Mesodermal cell (in vitro differentiated cells): ENCODE measurements around the gene CEBPB.

Source experiments
- H3K27ac ChIP-seq: 2 replicates; pipeline ENCODE4 v1.7.0; 2013; ENCODE audit warnings: mild to moderate bottlenecking, low read depth, low read length, moderate library complexity; ENCODE audit not compliant: severe bottlenecking
- H3K36me3 ChIP-seq: 2 replicates; pipeline ENCODE4 v1.7.1; 2013; ENCODE audit warnings: mild to moderate bottlenecking, low read length, moderate library complexity; ENCODE audit not compliant: control insufficient read depth, insufficient read depth
- H3K4me1 ChIP-seq: one replicate; pipeline ENCODE4 v1.7.1; 2013; ENCODE audit warnings: mild to moderate bottlenecking, low read length; ENCODE audit not compliant: insufficient read depth, control insufficient read depth, poor library complexity, severe bottlenecking
- H3K4me3 ChIP-seq: 2 replicates; pipeline ENCODE4 v1.7.0; 2013; ENCODE audit warnings: low read length, control low read depth, mild to moderate bottlenecking; ENCODE audit not compliant: insufficient read depth, poor library complexity, severe bottlenecking; ENCODE audit errors: extremely low read depth
- H3K9me3 ChIP-seq: 2 replicates; pipeline ENCODE4 v1.7.1; 2013; ENCODE audit warnings: mild to moderate bottlenecking, low read length, moderate library complexity; ENCODE audit not compliant: control insufficient read depth
- WGBS, 2 experiments: methylation state at CpG; one replicate each; pipeline ENCODE4 v1.1.5; 2013; ENCODE audit warnings: missing lambda C conversion rate in 2 of 2; ENCODE audit not compliant: insufficient coverage in 2 of 2; 5-methylcytosine and 5-hydroxymethylcytosine counted together

CEBPB gene

DNA sequence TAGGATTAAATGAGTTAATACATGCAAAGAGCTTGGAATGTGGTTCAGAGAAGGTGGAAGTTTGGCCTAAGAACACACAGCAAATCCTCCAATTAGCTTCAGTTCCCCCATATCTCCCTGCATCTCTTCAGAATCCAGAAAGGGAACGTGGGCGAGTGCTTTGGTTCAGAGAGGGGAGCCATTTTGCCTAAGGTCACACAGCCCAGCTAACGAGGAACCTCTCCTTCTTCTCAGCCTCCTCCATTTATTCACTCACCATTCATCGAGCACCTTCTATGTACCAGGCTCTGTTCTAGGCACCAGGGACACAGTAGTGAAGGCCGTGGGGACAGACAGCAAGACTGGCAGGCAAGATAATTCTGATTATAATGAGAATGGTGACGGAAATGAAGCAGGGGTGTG is 2.3 kb upstream of the CEBPB start:
- Histone ChIP-seq H3K9me3 (no peaks in the 10 kb centered on the region), H3K27ac (no peak overlapping the region), H3K4me3 (no peak overlapping the region), H3K36me3 (no peaks in the 10 kb centered on the region), H3K4me1 (peaks cover 2% of the 10 kb centered on the region)
- WGBS, 2 experiments: 91 to 98% methylated on average over 3 to 5 of the region's 6 CpGs

DNA sequence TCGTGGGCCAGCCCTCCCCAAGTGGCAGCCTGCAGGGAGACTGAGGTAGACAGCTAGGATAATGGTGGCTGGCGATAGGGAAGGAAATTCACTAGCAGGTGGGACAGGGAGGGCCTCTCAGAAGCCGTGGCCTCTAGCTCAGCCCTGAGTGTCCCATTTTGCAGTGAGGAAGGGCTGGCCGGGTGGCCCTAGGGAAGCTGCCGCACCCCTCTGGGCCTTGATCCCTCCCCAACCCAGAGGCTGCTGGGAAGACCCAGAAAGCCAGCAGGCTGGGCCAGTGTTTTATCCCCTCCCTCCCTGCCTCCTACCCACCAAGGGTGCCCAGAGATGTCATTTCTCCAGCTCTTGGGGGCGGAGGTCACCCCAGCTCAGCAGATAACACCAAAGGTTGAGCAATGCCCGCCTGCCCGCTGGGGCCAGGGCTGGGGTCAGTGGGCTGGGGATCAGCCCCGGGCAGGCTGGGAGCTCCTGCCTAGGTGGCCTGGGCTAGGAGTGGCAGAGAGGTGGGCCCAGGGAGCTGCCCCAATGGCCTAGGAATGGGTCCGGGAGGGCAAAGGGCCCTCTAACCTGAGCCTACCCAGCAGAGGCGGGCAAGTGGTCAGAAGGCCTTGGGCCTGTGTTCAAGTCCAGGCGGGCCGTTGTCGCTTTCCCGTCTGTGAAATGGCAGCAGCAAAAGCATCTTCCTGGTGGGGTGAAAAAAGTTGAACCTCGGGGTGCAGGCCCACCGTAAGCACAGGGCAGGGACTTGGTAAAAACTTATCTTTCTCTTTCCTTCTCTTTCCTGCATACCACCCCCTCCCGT is 1.6 kb upstream of the CEBPB start:
- WGBS, 2 experiments: 86 to 91% methylated on average over 12 to 16 of the region's 18 CpGs
- Histone ChIP-seq H3K4me1 (peaks cover 8% of the 10 kb centered on the region), H3K36me3 (peaks cover 4% of the 10 kb centered on the region), H3K4me3 (no peak overlapping the region), H3K27ac (no peak overlapping the region), H3K9me3 (no peaks in the 10 kb centered on the region)

DNA sequence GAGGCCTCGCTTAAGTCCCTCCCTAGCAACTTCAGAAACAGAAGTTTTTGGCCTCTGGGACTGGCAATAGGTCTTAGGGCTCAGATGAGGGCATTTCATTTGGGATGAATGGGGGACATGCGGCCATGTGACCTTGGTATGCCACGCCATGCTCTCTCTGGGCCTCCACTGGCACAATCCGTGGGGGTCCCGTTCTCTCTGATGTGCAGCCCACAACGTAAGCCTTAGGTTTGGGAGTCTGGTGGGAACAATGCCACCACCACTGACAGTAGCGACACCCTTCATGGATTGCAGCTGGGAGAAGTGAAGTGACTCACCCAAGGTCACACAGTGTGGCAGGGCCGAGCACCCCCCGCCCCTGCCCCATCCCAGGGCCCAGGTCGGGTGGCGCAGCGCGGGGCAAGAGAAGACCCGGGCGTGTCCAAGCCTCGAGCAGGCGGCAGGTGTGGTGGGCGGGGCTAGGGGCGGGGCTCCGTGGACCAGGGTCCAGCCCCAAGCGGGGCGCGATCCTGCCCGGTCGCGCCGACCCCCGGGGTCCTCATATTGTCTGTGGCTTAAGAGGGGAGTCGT is 864 bp upstream of the CEBPB start:
- no peaks in the 10 kb centered on the region for H3K9me3 ChIP-seq
- H3K27ac ChIP-seq: no peak overlapping the region
- peak overlapping the region; percentile 76 for H3K4me3 ChIP-seq
- peaks cover 15% of the 10 kb centered on the region for H3K4me1 ChIP-seq
- 55 to 62% methylated on average over 11 to 22 of the region's 29 CpGs for WGBS, 2 experiments
- H3K36me3 ChIP-seq: peaks cover 10% of the 10 kb centered on the region

DNA sequence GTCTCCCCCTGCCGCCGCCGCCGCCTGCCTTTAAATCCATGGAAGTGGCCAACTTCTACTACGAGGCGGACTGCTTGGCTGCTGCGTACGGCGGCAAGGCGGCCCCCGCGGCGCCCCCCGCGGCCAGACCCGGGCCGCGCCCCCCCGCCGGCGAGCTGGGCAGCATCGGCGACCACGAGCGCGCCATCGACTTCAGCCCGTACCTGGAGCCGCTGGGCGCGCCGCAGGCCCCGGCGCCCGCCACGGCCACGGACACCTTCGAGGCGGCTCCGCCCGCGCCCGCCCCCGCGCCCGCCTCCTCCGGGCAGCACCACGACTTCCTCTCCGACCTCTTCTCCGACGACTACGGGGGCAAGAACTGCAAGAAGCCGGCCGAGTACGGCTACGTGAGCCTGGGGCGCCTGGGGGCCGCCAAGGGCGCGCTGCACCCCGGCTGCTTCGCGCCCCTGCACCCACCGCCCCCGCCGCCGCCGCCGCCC is 474 bp downstream of the CEBPB start:
- WGBS, 2 experiments: 0 to 1% methylated on average over 40 to 42 of the region's 69 CpGs
- H3K4me1 ChIP-seq: peaks cover 15% of the 10 kb centered on the region
- no peaks in the 10 kb centered on the region for H3K9me3 ChIP-seq
- peak overlapping the region; percentile 82 for H3K27ac ChIP-seq
- peaks cover 11% of the 10 kb centered on the region for H3K36me3 ChIP-seq
- peak overlapping the region; percentile 76 for H3K4me3 ChIP-seq

DNA sequence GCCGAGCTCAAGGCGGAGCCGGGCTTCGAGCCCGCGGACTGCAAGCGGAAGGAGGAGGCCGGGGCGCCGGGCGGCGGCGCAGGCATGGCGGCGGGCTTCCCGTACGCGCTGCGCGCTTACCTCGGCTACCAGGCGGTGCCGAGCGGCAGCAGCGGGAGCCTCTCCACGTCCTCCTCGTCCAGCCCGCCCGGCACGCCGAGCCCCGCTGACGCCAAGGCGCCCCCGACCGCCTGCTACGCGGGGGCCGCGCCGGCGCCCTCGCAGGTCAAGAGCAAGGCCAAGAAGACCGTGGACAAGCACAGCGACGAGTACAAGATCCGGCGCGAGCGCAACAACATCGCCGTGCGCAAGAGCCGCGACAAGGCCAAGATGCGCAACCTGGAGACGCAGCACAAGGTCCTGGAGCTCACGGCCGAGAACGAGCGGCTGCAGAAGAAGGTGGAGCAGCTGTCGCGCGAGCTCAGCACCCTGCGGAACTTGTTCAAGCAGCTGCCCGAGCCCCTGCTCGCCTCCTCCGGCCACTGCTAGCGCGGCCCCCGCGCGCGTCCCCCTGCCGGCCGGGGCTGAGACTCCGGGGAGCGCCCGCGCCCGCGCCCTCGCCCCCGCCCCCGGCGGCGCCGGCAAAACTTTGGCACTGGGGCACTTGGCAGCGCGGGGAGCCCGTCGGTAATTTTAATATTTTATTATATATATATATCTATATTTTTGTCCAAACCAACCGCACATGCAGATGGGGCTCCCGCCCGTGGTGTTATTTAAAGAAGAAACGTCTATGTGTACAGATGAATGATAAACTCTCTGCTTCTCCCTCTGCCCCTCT is 1.1 kb downstream of the CEBPB start:
- peak overlapping the region; percentile 82 for H3K27ac ChIP-seq

DNA sequence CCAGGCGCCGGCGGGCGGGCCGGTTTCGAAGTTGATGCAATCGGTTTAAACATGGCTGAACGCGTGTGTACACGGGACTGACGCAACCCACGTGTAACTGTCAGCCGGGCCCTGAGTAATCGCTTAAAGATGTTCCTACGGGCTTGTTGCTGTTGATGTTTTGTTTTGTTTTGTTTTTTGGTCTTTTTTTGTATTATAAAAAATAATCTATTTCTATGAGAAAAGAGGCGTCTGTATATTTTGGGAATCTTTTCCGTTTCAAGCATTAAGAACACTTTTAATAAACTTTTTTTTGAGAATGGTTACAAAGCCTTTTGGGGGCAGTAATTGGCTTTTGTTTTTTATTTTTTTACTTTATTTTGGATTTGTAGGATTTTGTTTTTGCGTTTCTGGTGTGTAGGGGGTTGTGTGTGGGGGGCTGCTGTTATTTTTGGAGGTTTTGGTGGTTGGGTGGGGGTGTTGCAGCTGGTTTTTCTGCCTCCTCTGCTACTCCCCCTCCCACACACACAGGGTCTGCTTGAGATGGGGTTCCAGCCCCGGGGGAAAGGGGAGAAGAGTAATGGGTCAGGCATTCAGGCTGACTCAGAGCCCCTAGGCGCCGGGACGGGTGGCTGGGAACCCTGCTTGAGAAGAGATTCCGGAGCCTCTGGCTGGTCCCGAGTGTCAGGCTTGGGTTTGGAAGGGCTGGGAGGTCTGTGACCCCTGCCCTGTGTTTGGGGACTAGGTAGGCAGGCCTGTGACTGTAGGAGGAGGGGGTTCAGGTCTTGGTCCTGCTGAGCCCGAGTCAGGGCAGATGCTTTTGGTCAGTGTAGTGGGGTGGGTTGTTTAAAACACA is 2.0 kb downstream of the CEBPB start:
- Histone ChIP-seq H3K4me3 (peak overlapping the region; percentile 76), H3K27ac (peak overlapping the region; percentile 82), H3K36me3 (peaks cover 11% of the 10 kb centered on the region), H3K4me1 (peaks cover 15% of the 10 kb centered on the region), H3K9me3 (no peaks in the 10 kb centered on the region)
- WGBS, 2 experiments: 6 to 7% methylated on average over 5 to 7 of the region's 25 CpGs

More for the DNA sequence above, 1.1 kb downstream of the CEBPB start:
- Histone ChIP-seq H3K36me3 (peaks cover 11% of the 10 kb centered on the region), H3K9me3 (no peaks in the 10 kb centered on the region), H3K4me3 (peak overlapping the region; percentile 76), H3K4me1 (peaks cover 15% of the 10 kb centered on the region)
- WGBS, 2 experiments: 0% methylated on average over 63 to 69 of the region's 96 CpGs

DNA sequence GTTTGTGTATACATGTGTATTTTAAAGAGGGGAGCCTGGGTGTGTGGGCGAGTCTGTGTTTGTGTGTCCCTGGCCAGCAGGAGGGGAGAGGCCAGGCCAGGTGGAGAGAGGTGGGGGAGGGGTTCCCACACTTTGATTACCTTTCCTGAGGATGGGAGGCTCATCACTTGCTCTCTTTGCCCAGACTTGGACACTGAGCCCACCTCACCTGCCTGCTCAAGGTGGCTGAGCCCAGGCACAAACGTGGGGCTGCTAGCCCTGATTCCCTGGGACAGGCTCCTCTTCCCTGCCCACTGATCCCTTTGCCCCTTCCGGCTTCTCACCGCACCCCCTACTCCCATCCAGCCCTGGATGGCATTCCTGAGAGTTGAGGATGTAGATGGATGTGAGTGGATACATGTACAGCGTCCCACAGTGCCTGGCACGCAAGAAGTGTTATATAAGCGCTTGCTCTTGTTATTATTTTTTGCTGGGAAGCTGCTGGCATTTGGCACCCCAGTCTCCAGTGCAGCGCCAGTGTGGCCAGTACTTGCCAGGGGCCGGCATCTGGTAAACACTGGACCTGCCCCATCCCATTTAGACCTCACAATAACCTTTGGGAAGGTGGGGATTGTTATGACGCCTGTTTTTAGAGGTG is 2.7 kb downstream of the CEBPB start:
- Histone ChIP-seq H3K4me3 (peak overlapping the region; percentile 76), H3K27ac (peak overlapping the region; percentile 82), H3K9me3 (no peaks in the 10 kb centered on the region), H3K36me3 (peaks cover 11% of the 10 kb centered on the region), H3K4me1 (peaks cover 15% of the 10 kb centered on the region)
- WGBS, 2 experiments: 80% methylated on average over 3 to 7 of the region's 10 CpGs

DNA sequence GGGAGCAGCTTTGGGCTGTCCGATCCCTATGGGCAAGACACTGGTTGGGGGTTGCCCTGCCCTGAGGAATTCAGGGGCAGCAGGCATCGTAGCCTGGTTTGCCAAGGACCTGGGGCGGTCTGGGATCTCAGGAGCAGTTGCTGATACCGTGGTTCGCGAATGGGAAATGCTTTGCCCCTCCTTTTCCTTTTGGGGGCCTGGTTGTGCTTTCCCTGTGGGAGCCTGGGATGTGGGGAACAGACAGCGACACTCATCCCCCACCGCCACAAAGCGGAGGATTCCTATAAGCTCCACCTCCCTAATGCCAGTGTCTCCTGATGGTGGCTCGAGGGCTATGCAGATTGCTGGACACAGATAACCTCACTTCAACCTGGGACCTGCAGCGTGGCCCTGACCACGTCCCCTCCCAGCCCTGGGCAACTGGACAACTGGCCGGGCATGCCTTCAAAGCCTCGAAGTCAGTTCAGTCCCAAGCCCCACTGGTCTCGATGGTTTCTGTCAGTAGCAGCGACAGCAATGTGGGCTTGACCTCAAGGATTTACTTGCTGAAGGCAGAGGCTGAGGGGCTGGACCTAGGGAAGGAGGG is 3.3 kb downstream of the CEBPB start:
- Histone ChIP-seq H3K4me1 (peaks cover 15% of the 10 kb centered on the region), H3K27ac (no peak overlapping the region), H3K4me3 (peak overlapping the region; percentile 76), H3K36me3 (peaks cover 11% of the 10 kb centered on the region), H3K9me3 (no peaks in the 10 kb centered on the region)
- WGBS, 2 experiments: 77 to 86% methylated on average over 11 to 12 of the region's 16 CpGs

DNA sequence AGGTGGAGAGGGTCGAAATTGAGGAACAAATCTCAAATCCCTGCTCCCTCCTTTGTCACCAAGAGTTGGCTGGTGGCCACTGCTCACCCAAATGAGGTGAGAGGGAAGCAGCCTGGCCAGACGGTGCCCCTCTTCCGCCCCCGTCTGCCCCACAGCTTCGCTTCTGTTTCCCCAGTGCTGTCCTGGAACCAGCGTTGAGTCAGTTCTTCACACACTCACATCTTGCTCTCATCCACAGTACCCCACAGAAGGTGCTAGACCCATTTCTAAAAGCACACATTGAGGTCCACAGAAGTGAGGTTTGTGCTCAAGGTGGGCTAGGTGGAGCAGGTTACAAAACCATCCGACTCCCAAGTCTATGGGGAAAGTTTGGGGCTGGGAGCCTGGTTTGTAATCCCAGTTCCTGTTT is 3.8 kb downstream of the CEBPB start:
- H3K36me3 ChIP-seq: peaks cover 11% of the 10 kb centered on the region
- no peak overlapping the region for H3K4me3 ChIP-seq
- WGBS, 2 experiments: 93 to 97% methylated on average over 5 of the region's 7 CpGs
- no peaks in the 10 kb centered on the region for H3K9me3 ChIP-seq
- no peak overlapping the region for H3K27ac ChIP-seq
- H3K4me1 ChIP-seq: peaks cover 15% of the 10 kb centered on the region
